ENCODE data around the gene ANOS1. TPM values are rescaled to one million over a fixed set of nuclear protein-coding genes. Genes with fewer than 3 reads are reported as not detected.
"Not testable (repeated sequence)": the region's sequence is repeated elsewhere in the genome, so short reads cannot be mapped to it uniquely, and the experiment has no call there.

The ANOS1 gene
- total RNA-seq: 5.9 and 6.9 TPM in 2 replicates
- long read RNA-seq, partial matches to known transcripts: 0 of 1 reads
- long read RNA-seq, other reads (novel, unspliced or antisense): 1 of 1 reads

- H3K27ac Mint-ChIP-seq: no peak within 1 kb of the TSS
- no peaks in the 10 kb centered on the region for H3K9me3 Mint-ChIP-seq (ENCODE audit: low read depth)
- H3K4me3 Mint-ChIP-seq (ENCODE audit: low read depth): peak within 1 kb of the TSS; percentile 72
- H3K27me3 Mint-ChIP-seq: peaks cover 74% of the 10 kb centered on the region
- peaks cover 8% of the 10 kb centered on the region for H3K4me1 Mint-ChIP-seq (ENCODE audit: low read depth)
- DNase-seq (ENCODE audit: low spot score, unreplicated experiment): peak; percentile 67
- peak; percentile 35 for TF ChIP-seq CTCF (IDR thresholded peaks at IDR 0.05; ENCODE audit: unreplicated experiment)
- H3K36me3 Mint-ChIP-seq (ENCODE audit: insufficient read depth): no peaks in the 10 kb centered on the region
Observed at GRCh38 chrX:8731559-8732395, at the start of gene ANOS1. TSS of gene ANOS1 (minus strand) at chrX:8732137. CDS start at chrX:8732036, 101 bp downstream.

- DNase-seq (ENCODE audit: low spot score, unreplicated experiment): no peak
- Mint-ChIP-seq H3K4me3 (ENCODE audit: low read depth) (no peak overlapping the region), H3K27ac (no peak overlapping the region), H3K36me3 (ENCODE audit: insufficient read depth) (no peaks in the 10 kb centered on the region), H3K4me1 (ENCODE audit: low read depth) (no peaks in the 10 kb centered on the region), H3K27me3 (no peaks in the 10 kb centered on the region), H3K9me3 (ENCODE audit: low read depth) (no peaks in the 10 kb centered on the region)
- no peak for TF ChIP-seq CTCF (IDR thresholded peaks at IDR 0.05; ENCODE audit: unreplicated experiment)
Observed at GRCh38 chrX:8773117-8773516, 41.2 kb upstream of the ANOS1 start.

GRCh38 chrX:8760021-8760420 lies 28.1 kb upstream of the ANOS1 start:
- no peak overlapping the region for H3K27ac Mint-ChIP-seq
- TF ChIP-seq CTCF (IDR thresholded peaks at IDR 0.05; ENCODE audit: unreplicated experiment): no peak
- peaks cover 6% of the 10 kb centered on the region for H3K4me1 Mint-ChIP-seq (ENCODE audit: low read depth)
- no peak for DNase-seq (ENCODE audit: low spot score, unreplicated experiment)
- H3K27me3 Mint-ChIP-seq: peaks cover 14% of the 10 kb centered on the region
- H3K36me3 Mint-ChIP-seq (ENCODE audit: insufficient read depth): no peaks in the 10 kb centered on the region
- no peak overlapping the region for H3K4me3 Mint-ChIP-seq (ENCODE audit: low read depth)
- peaks cover 6% of the 10 kb centered on the region for H3K9me3 Mint-ChIP-seq (ENCODE audit: low read depth)

GRCh38 chrX:8758706-8759105 lies 26.8 kb upstream of the ANOS1 start:
- not testable (repeated sequence) for H3K36me3 Mint-ChIP-seq (ENCODE audit: insufficient read depth); H3K9me3 Mint-ChIP-seq (ENCODE audit: low read depth)

GRCh38 chrX:8757609-8758389 lies 25.9 kb upstream of the ANOS1 start:
- H3K36me3 Mint-ChIP-seq (ENCODE audit: insufficient read depth); DNase-seq (ENCODE audit: low spot score, unreplicated experiment); H3K9me3 Mint-ChIP-seq (ENCODE audit: low read depth); H3K4me3 Mint-ChIP-seq (ENCODE audit: low read depth); H3K27ac Mint-ChIP-seq; H3K4me1 Mint-ChIP-seq (ENCODE audit: low read depth): not testable (repeated sequence)
- peaks cover 18% of the 10 kb centered on the region for H3K27me3 Mint-ChIP-seq

More at GRCh38 chrX:8758706-8759105, 26.8 kb upstream of the ANOS1 start:
- not testable (repeated sequence) for H3K27ac Mint-ChIP-seq; DNase-seq (ENCODE audit: low spot score, unreplicated experiment); H3K4me3 Mint-ChIP-seq (ENCODE audit: low read depth); H3K4me1 Mint-ChIP-seq (ENCODE audit: low read depth)
- H3K27me3 Mint-ChIP-seq: peaks cover 15% of the 10 kb centered on the region

GRCh38 chrX:8755813-8756212 lies 23.9 kb upstream of the ANOS1 start:
- peaks cover 12% of the 10 kb centered on the region for H3K27me3 Mint-ChIP-seq
- no peaks in the 10 kb centered on the region for H3K4me1 Mint-ChIP-seq (ENCODE audit: low read depth)
- no peak for TF ChIP-seq CTCF (IDR thresholded peaks at IDR 0.05; ENCODE audit: unreplicated experiment)
- H3K36me3 Mint-ChIP-seq (ENCODE audit: insufficient read depth): no peaks in the 10 kb centered on the region
- no peak for DNase-seq (ENCODE audit: low spot score, unreplicated experiment)
- H3K9me3 Mint-ChIP-seq (ENCODE audit: low read depth): peaks cover 3% of the 10 kb centered on the region
- H3K4me3 Mint-ChIP-seq (ENCODE audit: low read depth): no peak overlapping the region
- no peak overlapping the region for H3K27ac Mint-ChIP-seq

Measured in progenitor cell of endocrine pancreas (in vitro differentiated cells).